ENCODE data around the gene PPFIA1.

- TF ChIP-seq REST (IDR thresholded peaks at IDR 0.05) (no peak), CTCF (IDR thresholded peaks at IDR 0.05) (no peak), FOSL2 (IDR thresholded peaks at IDR 0.05) (no peak), FOSL2 (CRISPR knock-in tag; IDR thresholded peaks at IDR 0.05) (no peak), ESRRA (IDR thresholded peaks at IDR 0.05; ENCODE audit: borderline replicate concordance, low read length) (no peak), MAFK (IDR thresholded peaks at IDR 0.05; ENCODE audit: partially characterized antibody) (no peak), POLR2A (IDR thresholded peaks at IDR 0.05; ENCODE audit: low read length) (no peak), EP300 (IDR thresholded peaks at IDR 0.05) (no peak), FOXS1 (CRISPR knock-in tag; IDR thresholded peaks at IDR 0.05) (no peak), BCL3 (IDR thresholded peaks at IDR 0.05) (no peak), CHD2 (IDR thresholded peaks at IDR 0.05; ENCODE audit: low read length, partially characterized antibody) (no peak), ZFP36 (IDR thresholded peaks at IDR 0.05; ENCODE audit: borderline replicate concordance, partially characterized antibody) (no peak)
Measured at GRCh38 chr11:70364178-70364577, 93.7 kb downstream of the PPFIA1 start.
